Duodenal mucosa (tissue), 2 donors: ENCODE data around the gene GRB2.
"Not testable (repeated sequence)": the region's sequence is repeated elsewhere in the genome, so short reads cannot be mapped to it uniquely, and the experiment has no call there.

Experiments used
- H3K27ac ChIP-seq: one replicate; pipeline ENCODE4 v1.7.0; 2013; ENCODE audit warnings: low read depth, low read length
- H3K27me3 ChIP-seq, 2 donors: one replicate each; pipeline ENCODE4 v1.7.0; 2013; ENCODE audit warnings: low read length in 2 of 2, control low read depth in 1 of 2; ENCODE audit not compliant: insufficient read depth in 2 of 2, control insufficient read depth in 1 of 2
- H3K36me3 ChIP-seq, 2 donors: one replicate each; pipeline ENCODE4 v1.7.0; 2013; ENCODE audit warnings: low read length in 2 of 2, control low read depth in 1 of 2; ENCODE audit not compliant: insufficient read depth in 2 of 2, control insufficient read depth in 1 of 2
- H3K4me1 ChIP-seq, 2 donors: one replicate each; pipeline ENCODE4 v1.7.0; 2013; ENCODE audit warnings: low read length in 2 of 2, control low read depth in 1 of 2; ENCODE audit not compliant: insufficient read depth in 2 of 2, control insufficient read depth in 1 of 2
- H3K4me3 ChIP-seq, 2 donors: one replicate each; pipeline ENCODE4 v1.7.0; 2013; ENCODE audit warnings: low read length in 2 of 2, low read depth in 1 of 2
- H3K9ac ChIP-seq, 2 donors: one replicate each; pipeline ENCODE4 v1.7.0; 2013; ENCODE audit warnings: low read length in 2 of 2, low read depth in 1 of 2
- H3K9me3 ChIP-seq, 2 donors: one replicate each; pipeline ENCODE4 v1.7.0; 2013; ENCODE audit warnings: low read length in 2 of 2, control low read depth in 1 of 2; ENCODE audit not compliant: control insufficient read depth in 1 of 2

Gene GRB2

GRCh38 chr17:75405365-75406221, at the start of gene GRB2:
GRB2 (minus strand) TSS chr17:75405678; CDS start chr17:75393628, 12,050 bp downstream.
- H3K27ac ChIP-seq: peak within 1 kb of the TSS; percentile 93
- peaks cover 21 to 22% of the 10 kb centered on the region in 2 donors for H3K4me1 ChIP-seq
- no peaks in the 10 kb centered on the region for H3K27me3 ChIP-seq
- H3K9me3 ChIP-seq: no peaks in the 10 kb centered on the region
- H3K9ac ChIP-seq: peak within 1 kb of the TSS; percentile 64 to 87
- H3K36me3 ChIP-seq: no peaks in the 10 kb centered on the region
- peak within 1 kb of the TSS; percentile 73 to 76 for H3K4me3 ChIP-seq

DNA sequence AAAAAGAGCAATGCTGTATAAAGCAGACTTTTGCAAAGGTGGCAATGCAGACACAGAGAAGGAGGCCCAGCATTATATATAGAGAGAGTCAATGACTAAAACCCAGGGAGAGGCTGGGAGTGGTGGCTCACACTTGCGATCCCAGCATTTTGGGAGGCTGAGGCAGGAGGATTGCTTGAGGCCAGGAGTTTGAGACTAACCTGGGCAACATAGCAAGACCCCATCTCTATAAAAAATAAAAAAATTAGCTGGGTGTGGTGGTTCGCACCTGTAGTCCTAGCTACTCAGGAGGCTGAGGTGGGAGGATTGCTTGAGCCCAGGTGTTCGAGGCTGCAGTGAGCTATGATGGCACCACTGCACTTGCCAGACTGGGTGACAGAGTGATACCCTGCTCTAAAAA, 49.2 kb upstream of the GRB2 start:
- H3K36me3 ChIP-seq, H3K9me3 ChIP-seq, H3K4me3 ChIP-seq, H3K27me3 ChIP-seq, H3K27ac ChIP-seq, H3K9ac ChIP-seq: not testable (repeated sequence)
- H3K4me1 ChIP-seq: peaks cover 22 to 32% of the 10 kb centered on the region in 2 donors

- Histone ChIP-seq H3K9me3 (no peaks in the 10 kb centered on the region), H3K27ac (no peak overlapping the region), H3K36me3 (no peaks in the 10 kb centered on the region), H3K4me1 (peaks cover 17 to 27% of the 10 kb centered on the region in 2 donors), H3K4me3 (no peak overlapping the region), H3K9ac (no peak overlapping the region), H3K27me3 (no peaks in the 10 kb centered on the region)
Observed at GRCh38 chr17:75454193-75454592, 48.7 kb upstream of the GRB2 start.

- H3K36me3 ChIP-seq: no peaks in the 10 kb centered on the region
- no peaks in the 10 kb centered on the region for H3K27me3 ChIP-seq
- H3K27ac ChIP-seq: no peak overlapping the region
- H3K9ac ChIP-seq: no peak overlapping the region
- H3K4me1 ChIP-seq: peaks cover 0 to 10% of the 10 kb centered on the region in 2 donors
- H3K4me3 ChIP-seq: no peak overlapping the region
- no peaks in the 10 kb centered on the region for H3K9me3 ChIP-seq
Observed at GRCh38 chr17:75450270-75450669, 44.8 kb upstream of the GRB2 start.

DNA sequence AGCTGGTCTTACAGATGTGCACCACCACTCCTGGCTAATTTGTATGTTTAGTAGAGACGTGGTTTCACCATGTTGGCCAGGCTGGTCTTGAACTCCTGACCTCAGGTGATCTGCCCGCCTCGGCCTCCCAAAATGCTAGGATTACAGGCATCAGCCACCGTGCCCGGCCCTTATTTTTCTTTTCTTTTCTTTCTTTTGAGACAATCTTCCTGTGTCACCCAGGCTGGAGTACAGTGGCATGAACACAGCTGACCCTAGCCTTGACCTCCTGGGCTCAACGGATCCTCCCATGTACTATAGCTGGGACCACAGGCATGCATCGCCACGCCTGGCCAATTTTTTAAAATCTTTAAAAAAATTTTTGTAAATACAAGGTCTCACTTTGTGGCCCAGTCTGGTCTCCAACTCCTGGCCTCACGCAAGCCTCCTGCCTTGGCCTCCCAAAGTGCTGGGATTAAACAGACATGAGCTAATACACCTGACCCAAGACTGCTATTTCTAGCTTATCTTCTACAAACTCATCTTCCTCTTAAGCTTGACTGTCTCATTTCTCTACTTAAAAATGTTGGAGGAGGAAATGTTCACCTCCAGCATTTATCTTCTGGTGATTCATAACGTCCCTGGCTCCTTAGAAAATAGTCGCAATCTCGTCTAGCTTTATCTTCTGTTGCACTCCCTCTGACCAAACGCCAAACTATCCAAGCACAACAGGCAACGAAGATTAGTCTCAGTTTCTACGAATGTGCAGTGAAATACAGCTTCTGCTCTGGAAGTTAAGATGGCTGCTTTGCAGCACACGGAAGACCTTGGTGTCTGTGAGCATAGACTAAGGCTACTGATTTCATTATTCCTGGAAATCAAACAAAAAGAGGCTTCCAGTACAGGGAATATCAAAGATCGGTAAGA, 42.7 kb upstream of the GRB2 start:
- no peaks in the 10 kb centered on the region for H3K27me3 ChIP-seq
- H3K36me3 ChIP-seq: no peaks in the 10 kb centered on the region
- H3K9me3 ChIP-seq: no peaks in the 10 kb centered on the region
- no peak overlapping the region for H3K4me3 ChIP-seq
- no peaks in the 10 kb centered on the region for H3K4me1 ChIP-seq
- H3K27ac ChIP-seq: no peak overlapping the region
- no peak overlapping the region for H3K9ac ChIP-seq

GRCh38 chr17:75445896-75446295, 40.4 kb upstream of the GRB2 start:
- not testable (repeated sequence) for H3K27me3 ChIP-seq, H3K4me1 ChIP-seq, H3K4me3 ChIP-seq, H3K9ac ChIP-seq, H3K9me3 ChIP-seq, H3K27ac ChIP-seq, H3K36me3 ChIP-seq

GRCh38 chr17:75445296-75445695, 39.8 kb upstream of the GRB2 start:
- Histone ChIP-seq H3K4me1 (no peaks in the 10 kb centered on the region), H3K27ac (no peak overlapping the region)

DNA sequence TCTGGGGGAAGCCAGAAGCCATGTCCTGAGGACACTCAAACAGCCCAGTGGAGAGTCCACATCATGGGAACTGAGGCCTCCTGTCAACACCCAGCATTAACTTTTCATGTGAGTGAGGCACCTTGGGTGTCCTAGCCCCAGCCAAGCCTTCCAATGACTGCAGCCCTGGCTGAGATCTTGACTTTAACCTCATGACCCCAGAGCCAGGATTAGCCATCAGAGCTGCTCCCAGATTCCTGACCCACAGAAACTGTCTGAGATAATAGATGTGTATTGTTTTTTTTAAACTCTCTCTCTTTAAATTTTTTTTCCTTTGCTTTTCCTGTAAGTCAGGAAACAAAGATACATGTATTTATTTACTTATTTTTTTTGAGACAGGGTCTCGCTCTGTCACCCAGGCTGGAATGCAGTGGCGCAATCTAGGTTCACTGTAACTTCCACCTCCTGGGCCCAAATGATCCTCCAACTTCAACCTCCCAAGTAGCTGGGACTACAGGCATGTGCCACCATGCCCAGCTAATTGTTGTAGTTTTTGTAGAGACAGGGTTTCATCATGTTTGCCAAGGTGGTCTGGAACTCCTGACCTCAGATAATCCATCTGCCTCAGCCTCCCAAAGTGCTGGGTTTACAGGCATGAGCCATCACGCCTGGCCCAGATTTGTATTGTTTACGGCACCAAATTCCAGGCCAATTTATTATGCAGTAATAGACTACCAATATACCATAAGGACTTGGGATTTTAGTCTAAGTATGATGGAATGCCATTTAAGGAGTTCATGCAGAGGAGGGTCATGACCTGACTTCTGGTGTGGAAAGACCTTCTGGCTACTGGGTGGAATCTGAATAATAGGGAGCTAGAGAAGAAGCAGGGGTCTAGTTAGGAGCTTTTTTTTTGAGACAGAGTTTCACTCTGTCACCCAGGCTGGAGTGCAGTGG, 37.0 kb upstream of the GRB2 start:
- no peaks in the 10 kb centered on the region for H3K9me3 ChIP-seq
- H3K4me1 ChIP-seq: no peaks in the 10 kb centered on the region
- H3K9ac ChIP-seq: no peak overlapping the region
- H3K4me3 ChIP-seq: no peak overlapping the region
- peak overlapping the region; percentile 5 for H3K27ac ChIP-seq
- H3K36me3 ChIP-seq: no peaks in the 10 kb centered on the region
- no peaks in the 10 kb centered on the region for H3K27me3 ChIP-seq

More at GRCh38 chr17:75445296-75445695, 39.8 kb upstream of the GRB2 start:
- no peaks in the 10 kb centered on the region for H3K9me3 ChIP-seq
- H3K9ac ChIP-seq: no peak overlapping the region
- no peaks in the 10 kb centered on the region for H3K36me3 ChIP-seq
- no peak overlapping the region for H3K4me3 ChIP-seq
- no peaks in the 10 kb centered on the region for H3K27me3 ChIP-seq

DNA sequence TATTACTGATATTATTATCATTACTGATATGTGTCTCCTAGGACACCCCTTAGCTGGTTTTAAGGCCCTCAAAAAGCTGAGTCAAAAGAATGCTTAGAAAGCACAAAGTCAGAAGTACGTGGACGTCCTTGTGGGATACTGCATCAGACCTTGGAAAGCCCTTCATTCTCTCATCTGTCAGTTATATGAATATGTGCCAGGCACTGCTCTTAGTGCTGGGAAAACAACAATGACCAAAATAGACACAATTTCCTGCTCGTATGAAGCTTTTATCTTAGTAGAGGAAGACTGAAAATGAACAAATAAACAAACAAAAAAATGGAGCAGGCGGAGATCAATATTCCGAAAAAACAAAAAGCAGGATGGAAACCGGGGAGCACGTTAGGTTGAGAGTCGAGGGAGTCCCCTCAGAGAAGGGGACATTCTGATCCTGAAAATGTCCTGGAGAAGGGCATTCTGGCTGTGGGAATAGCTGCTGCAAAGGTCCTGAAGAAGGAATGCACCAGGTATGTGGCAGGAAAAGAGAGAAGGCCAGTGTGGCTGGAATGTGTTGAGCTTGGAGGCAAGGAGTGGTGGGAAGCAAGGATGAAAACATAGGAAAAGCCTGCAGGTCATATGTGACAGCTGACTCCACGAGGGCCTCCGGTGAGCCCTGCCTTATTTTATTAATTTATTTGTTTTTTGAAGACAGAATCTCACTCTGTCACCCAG, 35.4 kb upstream of the GRB2 start:
- Histone ChIP-seq H3K4me3 (no peak overlapping the region), H3K4me1 (peaks cover 3 to 5% of the 10 kb centered on the region in 2 donors), H3K9me3 (no peaks in the 10 kb centered on the region), H3K9ac (no peak overlapping the region), H3K27me3 (no peaks in the 10 kb centered on the region), H3K27ac (no peak overlapping the region), H3K36me3 (no peaks in the 10 kb centered on the region)
